ENCODE measurements around the gene PNKD.

DNA sequence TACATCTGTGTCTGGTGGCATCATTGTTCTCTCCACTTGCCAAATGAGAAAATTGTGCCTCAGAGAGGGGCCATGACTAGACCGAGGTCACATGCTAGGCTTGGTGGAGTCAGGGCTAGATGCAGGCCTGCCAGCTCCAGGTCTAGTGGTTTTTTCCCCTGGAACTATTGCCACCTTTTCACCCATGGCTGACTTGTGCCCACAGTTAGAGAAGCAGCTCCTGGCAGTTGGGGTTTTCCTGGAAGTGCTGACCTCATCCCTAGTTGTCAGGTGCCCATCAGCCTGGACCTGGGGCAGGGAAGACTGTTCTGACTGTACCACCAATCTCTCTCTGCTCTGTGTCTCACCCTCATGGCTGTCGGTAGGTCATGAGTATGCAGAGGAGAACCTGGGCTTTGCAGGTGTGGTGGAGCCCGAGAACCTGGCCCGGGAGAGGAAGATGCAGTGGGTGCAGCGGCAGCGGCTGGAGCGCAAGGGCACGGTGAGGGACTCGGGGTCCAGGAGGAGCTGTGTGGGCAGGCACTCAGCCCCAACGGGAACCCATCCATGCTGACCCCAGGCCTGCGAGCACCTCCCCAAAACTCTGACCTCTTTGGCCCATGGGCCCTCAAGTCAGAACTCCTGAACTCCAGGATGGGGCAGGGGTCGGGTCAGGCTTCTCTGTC is 73.9 kb downstream of the PNKD start:
- TF ChIP-seq, protein P1, sequence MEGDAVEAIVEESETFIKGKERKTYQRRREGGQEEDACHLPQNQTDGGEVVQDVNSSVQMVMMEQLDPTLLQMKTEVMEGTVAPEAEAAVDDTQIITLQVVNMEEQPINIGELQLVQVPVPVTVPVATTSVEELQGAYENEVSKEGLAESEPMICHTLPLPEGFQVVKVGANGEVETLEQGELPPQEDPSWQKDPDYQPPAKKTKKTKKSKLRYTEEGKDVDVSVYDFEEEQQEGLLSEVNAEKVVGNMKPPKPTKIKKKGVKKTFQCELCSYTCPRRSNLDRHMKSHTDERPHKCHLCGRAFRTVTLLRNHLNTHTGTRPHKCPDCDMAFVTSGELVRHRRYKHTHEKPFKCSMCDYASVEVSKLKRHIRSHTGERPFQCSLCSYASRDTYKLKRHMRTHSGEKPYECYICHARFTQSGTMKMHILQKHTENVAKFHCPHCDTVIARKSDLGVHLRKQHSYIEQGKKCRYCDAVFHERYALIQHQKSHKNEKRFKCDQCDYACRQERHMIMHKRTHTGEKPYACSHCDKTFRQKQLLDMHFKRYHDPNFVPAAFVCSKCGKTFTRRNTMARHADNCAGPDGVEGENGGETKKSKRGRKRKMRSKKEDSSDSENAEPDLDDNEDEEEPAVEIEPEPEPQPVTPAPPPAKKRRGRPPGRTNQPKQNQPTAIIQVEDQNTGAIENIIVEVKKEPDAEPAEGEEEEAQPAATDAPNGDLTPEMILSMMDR (IDR thresholded peaks at IDR 0.05; ENCODE audit: low read length), result no peak
- no peak for TF ChIP-seq EZH2 (IDR thresholded peaks at IDR 0.05; ENCODE audit: borderline replicate concordance, low read length)
